ENCODE measurements around the gene SLC15A2.

- TF ChIP-seq CTCF (conservative IDR thresholded peaks at IDR 0.05; ENCODE audit: low read depth in 2 of 2) (no peak), JUNB (IDR thresholded peaks at IDR 0.05; ENCODE audit: unreplicated experiment) (no peak), EZH2 (IDR thresholded peaks at IDR 0.05; ENCODE audit: low read depth, unreplicated experiment) (no peak), CREB1 (CRISPR knock-in tag; IDR thresholded peaks at IDR 0.05; ENCODE audit: low read depth) (no peak), STAT1 (IDR thresholded peaks at IDR 0.05; ENCODE audit: unreplicated experiment) (no peak), POLR2AphosphoS5 (IDR thresholded peaks at IDR 0.05; ENCODE audit: low read depth) (no peak)
- TF ChIP-seq, protein P1, sequence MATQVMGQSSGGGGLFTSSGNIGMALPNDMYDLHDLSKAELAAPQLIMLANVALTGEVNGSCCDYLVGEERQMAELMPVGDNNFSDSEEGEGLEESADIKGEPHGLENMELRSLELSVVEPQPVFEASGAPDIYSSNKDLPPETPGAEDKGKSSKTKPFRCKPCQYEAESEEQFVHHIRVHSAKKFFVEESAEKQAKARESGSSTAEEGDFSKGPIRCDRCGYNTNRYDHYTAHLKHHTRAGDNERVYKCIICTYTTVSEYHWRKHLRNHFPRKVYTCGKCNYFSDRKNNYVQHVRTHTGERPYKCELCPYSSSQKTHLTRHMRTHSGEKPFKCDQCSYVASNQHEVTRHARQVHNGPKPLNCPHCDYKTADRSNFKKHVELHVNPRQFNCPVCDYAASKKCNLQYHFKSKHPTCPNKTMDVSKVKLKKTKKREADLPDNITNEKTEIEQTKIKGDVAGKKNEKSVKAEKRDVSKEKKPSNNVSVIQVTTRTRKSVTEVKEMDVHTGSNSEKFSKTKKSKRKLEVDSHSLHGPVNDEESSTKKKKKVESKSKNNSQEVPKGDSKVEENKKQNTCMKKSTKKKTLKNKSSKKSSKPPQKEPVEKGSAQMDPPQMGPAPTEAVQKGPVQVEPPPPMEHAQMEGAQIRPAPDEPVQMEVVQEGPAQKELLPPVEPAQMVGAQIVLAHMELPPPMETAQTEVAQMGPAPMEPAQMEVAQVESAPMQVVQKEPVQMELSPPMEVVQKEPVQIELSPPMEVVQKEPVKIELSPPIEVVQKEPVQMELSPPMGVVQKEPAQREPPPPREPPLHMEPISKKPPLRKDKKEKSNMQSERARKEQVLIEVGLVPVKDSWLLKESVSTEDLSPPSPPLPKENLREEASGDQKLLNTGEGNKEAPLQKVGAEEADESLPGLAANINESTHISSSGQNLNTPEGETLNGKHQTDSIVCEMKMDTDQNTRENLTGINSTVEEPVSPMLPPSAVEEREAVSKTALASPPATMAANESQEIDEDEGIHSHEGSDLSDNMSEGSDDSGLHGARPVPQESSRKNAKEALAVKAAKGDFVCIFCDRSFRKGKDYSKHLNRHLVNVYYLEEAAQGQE (IDR thresholded peaks at IDR 0.05; ENCODE audit: unreplicated experiment): no peak
Measured at GRCh38 chr3:121981473-121981872, 87.3 kb downstream of the SLC15A2 start.

Measured in GM23338 (cell line).